ENCODE measurements around the gene UST.
"Not testable (repeated sequence)": the region's sequence is repeated elsewhere in the genome, so short reads cannot be mapped to it uniquely, and the experiment has no call there.

Gene UST

DNA sequence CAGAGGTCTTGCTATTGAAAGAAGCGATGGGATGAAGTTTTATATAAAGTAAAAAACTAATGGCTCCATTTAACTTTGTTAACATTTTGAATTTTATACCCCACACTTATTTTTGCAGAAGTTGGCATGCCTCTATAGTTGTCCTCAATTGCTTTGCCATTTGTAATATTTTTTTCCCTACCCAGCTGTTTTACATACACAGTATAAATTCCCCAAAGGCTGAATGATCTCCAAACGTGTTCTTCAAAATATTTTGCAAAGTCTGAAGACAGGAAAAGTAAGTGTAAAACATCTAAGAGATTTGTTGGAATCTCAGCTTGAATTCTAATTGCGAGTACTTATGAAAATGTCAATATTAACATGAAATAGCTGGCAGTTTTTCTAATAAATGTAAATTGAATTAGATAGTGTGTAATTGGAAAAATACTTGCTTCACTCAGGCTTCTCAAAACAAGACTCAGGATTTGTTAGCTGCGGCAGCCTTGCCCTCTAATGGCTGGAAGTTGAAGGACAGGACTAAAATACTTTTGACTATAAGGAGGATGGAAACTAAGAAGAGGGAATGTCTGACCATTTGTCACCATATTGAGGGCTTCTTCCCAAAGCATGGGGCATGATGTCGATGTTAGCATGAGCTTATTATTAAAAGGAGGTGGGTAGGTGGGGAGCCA, 226.8 kb downstream of the UST start:
- no peak for DNase-seq (ENCODE audit: low read depth)

DNA sequence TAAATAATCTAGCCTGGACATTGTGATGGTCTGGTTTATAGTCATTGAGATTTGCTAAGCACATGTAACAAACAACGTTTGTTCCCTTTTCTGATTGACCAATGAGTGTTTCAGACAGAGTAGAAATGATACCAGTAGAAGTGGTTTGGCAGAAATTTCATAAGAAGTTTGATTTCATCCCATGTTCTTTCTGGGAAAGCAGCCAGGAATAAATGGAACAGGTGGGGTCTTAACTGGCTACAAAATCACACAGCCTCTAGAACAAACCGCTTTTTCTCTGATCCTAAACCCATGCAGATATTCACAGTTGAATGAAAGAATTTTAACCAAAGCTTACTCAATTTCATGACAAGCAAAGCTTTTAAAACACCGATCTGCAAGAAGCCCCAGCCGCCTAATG, 227.5 kb downstream of the UST start:
- DNase-seq (ENCODE audit: low read depth), result no peak

DNA sequence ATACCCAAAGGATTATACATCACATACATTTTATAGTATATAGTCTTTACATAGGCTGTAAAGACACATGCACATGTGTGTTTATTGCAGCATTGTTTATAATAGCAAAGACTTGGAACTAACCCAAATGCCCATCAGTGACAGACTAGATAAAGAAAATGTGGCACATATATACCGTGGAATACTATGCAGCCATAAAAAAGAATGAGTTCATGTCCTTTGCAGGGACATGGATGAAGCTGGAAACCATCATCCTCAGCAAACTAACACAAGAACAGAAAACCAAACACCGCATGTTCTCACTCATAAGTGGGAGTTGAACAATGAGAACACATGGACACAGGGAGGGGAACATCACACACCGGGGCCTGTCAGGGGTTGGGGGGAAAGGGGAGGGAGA, 231.5 kb downstream of the UST start:
- DNase-seq (ENCODE audit: low read depth), result not testable (repeated sequence)

DNA sequence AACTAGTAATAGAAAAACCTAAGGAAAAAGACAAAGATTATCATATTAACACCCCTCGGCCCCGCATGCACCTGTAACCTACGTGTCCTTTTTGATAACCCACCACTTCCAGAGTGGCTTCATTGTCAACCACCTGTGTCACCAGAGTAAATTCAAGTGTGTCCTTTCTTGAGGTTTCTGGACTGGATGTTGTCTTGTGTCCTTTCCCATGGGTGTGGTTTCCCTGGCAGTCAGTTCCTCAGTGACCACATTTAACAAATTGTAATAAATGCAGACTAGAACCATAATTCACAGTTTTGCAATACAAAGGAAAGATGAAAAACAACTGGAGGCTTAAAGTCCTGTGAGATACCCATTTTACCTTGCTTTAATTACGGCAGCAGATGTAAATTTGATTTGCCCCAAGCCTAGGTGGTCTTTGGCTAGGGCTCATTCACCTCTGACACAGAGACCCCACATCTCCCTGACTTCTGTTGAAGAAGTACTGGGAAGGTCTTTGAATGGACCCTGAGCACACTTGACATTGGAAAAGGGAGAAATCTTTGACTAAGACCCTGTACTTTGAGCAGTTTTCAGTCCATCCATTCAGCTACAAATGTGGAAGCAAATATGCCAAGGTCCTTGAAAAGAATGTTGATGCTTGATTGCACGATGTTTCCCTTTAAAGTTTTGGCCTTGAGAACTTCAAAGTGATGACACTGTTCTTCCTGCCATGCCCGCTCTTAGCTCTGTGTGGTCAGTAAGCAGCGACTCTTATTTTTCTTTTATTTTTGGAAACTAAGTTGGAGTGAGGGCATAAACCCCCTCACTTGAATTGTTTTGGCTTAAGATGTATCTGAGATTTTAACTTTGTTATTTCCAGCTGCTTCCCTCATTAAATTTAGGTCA, 232.4 kb downstream of the UST start:
- no peak for DNase-seq (ENCODE audit: low read depth)

- DNase-seq (ENCODE audit: low read depth), result no peak
Measured at GRCh38 chr6:148980234-148980633, 233.4 kb downstream of the UST start.

DNA sequence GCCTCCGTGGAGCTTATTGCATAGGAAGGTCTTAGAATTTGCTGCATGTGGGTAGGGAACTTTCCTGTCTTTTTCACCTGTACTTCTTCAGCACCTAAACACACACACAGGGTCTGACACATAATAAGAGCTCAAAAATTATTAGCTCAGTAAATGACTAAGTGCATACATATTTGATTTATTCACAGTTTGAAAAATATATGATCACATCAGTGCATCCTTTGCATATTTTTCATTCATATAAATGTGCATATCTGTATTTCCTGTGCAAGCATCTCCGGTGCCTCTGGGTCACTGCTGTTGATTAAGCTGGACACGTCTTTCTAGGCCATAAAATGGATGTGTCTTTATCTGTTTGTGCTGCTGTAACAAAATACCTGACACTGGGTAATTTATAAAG, 234.7 kb downstream of the UST start:
- DNase-seq (ENCODE audit: low read depth), result no peak

DNA sequence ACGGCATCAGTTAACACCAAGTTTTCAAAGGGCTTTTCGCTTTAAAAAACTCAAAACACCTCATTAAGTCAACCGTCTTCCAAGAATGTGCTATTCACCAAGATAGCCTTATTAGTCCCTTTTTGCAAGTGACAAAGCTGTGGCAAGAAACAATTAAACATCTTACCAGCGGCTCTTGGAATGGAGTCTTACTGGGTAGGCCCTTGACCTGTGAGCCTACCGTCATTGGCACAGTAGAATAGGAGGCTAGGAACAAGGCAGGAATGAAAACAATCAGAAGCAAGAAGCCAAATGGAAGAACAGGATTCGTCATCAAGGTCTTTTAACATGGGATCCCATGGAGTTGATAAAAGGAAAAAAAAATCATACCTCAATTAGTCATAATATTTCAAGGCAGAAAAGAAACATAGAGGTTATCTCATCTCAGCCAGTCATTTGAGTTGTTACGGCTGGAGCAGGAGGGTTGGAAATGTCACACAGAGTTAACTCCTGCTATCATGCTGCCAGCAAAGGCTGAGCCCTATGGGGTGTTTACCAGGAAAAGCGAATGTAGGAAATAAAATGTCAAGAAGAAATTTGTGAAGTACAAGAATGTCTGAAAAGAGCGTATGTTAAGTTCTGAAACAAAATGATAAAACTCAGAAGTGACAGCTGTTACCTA, 236.4 kb downstream of the UST start:
- DNase-seq (ENCODE audit: low read depth), result no peak

DNA sequence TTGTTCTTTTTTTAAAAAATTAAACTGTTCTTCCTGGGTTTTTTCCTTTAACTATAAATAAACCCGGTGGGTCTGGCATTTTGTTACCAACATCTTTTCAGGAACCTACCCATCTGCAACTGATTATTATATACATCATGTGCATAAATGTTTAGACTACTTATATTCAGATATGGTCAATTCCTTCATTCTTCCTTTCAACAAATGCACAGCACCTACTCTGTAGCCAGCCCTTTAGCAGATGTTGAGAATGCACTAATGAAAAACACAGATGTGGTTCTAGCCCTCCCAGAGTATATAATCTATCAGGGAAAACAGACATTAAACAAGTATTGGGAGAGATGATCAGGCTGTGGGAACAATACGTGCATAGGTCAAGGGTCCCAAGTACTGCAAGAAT, 237.1 kb downstream of the UST start:
- DNase-seq (ENCODE audit: low read depth), result no peak

DNA sequence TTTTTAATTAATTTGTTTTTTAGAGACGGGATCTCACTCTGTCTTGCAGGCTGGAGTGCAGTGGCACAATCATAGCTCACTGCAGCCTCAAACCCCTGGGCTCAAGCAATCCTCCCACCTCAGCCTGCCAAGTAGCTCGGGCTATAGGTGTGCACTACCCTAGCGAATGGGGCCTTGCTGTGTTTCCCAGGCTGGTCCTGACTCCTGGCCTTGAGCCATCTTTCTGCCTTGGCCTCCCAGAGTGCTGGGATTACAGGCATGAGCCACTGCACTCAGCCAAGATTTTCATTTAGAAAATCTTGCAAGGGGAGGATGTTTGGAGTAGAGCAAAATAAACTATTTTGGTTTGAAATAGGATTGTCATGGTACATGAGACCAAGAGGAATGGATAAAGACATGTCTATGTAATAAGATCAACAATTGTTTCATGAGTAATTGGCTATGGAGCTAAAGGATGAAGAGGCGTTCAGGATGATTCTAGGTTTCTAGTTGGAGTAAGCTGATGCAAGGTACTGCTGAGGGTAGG, 237.8 kb downstream of the UST start:
- DNase-seq (ENCODE audit: low read depth), result no peak

DNA sequence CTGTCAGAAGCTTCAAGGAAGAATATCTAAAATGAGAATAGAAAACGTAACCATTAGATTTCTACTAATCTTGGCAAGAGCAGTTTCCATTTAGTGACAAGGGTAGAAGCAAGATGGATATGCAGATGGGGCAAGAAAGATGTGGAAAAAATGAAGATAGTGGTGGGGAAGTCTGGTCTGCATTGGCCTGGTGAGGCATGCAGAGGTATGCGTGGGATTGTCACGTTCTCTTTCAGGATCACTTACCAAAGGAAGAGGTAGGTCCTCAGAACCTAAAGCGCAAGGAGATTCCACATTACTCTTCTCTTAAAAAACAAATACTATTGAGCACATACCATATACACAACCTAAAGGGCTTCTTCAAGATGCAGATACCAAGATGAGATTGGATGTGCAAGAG, 238.7 kb downstream of the UST start:
- no peak for DNase-seq (ENCODE audit: low read depth)

GRCh38 chr6:148986608-148987007, 239.8 kb downstream of the UST start:
- DNase-seq (ENCODE audit: low read depth), result no peak

DNA sequence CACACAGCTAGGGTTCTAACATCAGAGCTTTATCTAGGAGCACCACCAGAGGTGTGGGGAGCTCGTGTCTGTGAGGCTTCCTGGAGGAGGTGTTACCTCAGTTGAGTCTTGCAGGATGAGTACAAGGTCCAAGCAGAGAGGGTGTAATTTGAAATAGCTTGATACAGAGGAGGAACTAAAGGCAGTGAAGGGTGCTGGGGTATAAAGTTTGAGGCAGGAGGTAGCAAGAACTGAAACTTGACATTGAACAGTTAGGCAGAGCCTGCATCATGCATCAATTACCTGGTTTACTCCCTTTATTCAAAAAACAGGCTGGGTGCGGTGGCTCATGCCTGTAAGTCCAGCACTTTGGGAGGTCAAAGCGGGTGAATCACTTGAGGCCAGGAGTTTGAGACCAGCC, 241.2 kb downstream of the UST start:
- no peak for DNase-seq (ENCODE audit: low read depth)

DNA sequence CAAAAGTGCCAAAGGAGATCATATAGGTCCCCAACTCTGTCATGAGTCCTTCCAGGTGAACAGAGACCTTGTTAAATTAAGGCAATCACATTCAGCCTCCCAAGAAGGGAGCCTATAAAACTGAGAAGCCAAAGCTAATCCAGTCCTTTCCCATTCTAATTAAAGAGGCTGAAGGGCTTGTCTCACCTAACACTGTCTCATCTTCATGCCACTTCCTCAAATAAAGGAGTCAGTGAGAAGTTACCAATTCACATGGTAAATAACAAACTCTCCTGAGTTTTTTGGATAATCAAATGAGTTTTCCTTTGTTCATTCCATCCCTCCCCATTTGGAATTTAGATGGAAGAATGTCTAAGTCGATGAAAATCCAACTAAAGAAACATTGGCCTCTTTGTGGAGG, 242.8 kb downstream of the UST start:
- no peak for DNase-seq (ENCODE audit: low read depth)

DNA sequence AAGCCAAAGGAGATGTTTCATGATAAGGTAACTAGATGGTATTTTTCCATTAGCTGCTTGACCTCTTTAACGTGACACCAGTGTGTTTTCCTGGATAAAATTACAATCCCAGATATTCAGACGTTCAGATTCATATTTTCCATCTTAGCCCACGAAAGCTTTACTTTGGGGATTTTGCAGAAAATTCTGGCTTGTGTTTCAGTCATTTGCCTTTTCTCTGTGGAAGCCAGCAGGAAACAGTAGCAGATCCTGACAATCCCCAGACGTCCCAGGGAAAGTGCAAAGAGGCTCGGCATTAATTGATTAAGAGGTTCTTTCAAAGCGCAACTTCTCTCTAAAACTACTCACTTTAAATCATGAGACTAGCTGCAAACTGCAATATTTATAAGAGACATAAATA, 243.6 kb downstream of the UST start:
- DNase-seq (ENCODE audit: low read depth), result no peak

GRCh38 chr6:148996815-148997214, 250.0 kb downstream of the UST start:
- DNase-seq (ENCODE audit: low read depth), result no peak

DNA sequence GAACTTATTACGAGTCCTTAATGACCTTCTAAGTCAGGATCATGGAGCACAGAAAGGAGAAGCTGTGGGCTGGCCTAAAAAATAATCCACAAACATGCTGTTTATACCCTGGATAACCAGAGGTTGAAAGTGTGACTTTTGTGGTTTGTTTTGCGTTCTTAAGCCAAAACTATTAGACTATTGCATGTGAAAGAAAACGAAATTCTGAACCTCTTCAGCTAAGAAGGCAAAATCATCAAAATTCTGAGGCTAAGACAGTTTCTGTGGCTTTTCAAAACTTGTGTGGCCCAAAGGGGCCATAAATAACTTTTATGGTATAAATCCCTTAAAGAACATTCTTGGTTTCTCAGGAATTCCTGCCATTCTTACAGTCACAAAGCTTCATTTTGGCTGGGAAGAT, 251.0 kb downstream of the UST start:
- no peak for DNase-seq (ENCODE audit: low read depth)

DNA sequence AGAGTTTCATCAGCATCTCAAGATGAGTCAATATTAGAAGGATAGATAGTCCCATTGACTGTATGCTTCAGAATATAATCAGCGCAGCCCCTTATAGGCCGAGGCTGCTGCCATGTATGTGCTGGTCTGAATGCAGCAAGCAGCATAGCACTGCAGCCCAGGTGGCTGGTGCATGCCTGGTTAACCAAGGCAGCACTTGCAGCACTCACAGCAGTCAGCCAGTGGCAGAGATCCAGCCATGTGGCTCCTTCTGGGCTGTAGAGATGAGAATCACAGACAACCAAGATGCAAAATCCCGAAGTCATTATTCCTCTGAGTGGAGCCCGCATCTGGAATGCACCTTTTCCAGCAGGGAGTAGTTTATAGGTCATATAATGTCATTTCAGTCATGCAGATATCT, 251.9 kb downstream of the UST start:
- DNase-seq (ENCODE audit: low read depth), result no peak

GRCh38 chr6:148999501-148999900, 252.7 kb downstream of the UST start:
- DNase-seq (ENCODE audit: low read depth), result no peak

GRCh38 chr6:148999929-149000468, 253.2 kb downstream of the UST start:
- no peak for DNase-seq (ENCODE audit: low read depth)

- no peak for DNase-seq (ENCODE audit: low read depth)
Measured at GRCh38 chr6:149001422-149001821, 254.6 kb downstream of the UST start.

DNA sequence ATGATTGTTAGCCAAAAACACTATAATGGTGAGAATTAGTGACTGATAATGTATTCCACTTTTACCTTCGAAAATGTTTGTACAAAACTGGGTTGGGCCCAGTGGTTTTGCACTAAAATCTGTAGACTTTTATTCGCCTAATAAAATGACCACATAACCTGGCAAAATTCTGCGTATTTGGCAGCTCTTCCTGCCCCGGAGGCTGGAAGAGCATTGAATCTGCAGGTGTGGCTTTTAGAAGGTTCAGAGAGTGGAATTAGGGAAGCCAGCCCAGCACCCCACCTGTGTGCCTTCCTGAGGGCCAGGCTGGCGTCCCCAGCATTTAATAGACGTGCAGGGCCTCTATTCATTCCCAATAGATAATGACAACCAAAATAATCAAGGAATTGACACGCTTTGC, 256.7 kb downstream of the UST start:
- DNase-seq (ENCODE audit: low read depth), result no peak

DNA sequence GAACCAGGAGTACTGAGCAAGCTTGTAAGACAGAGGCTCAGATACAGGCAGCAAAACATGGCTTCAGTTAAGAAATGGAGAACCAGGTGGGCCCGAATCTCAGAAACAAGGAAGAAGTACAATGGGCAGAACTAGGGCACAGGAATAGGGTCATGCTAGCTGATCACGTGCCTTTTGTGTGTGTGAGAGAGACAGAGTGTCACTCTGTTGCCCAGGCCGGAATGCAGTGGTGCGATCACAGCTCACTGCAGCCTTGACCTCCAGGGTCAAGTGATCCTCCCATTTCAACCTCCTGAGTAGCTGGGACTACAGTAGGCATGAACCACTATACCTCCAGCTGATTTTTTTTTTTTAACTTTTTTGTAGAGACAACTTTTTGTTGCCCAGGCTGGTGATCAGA, 257.8 kb downstream of the UST start:
- DNase-seq (ENCODE audit: low read depth), result no peak

DNA sequence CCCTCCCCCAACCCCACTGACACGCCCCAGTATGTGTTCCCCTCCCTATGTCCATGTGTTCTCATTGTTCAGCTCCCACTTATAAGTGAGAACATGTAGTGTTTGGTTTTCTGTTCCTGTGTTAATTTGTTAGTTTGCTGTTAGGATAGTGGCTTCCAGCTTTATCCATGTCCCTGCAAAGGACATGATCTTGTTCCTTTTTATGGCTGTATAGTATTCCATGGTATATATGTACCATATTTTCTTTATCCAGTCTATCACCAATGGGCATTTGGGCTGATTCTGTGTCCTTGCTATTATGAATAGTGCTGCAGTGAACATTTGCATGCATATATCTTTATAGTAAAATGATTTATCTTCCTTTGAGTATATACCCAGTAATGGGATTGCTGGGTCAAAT, 259.4 kb downstream of the UST start:
- DNase-seq (ENCODE audit: low read depth), result not testable (repeated sequence)

All from activated T-cell treated with anti-CD3 and anti-CD28 coated beads for 1 hour (primary cell).